Measurements from ENCODE around the gene BTBD1.

DNA sequence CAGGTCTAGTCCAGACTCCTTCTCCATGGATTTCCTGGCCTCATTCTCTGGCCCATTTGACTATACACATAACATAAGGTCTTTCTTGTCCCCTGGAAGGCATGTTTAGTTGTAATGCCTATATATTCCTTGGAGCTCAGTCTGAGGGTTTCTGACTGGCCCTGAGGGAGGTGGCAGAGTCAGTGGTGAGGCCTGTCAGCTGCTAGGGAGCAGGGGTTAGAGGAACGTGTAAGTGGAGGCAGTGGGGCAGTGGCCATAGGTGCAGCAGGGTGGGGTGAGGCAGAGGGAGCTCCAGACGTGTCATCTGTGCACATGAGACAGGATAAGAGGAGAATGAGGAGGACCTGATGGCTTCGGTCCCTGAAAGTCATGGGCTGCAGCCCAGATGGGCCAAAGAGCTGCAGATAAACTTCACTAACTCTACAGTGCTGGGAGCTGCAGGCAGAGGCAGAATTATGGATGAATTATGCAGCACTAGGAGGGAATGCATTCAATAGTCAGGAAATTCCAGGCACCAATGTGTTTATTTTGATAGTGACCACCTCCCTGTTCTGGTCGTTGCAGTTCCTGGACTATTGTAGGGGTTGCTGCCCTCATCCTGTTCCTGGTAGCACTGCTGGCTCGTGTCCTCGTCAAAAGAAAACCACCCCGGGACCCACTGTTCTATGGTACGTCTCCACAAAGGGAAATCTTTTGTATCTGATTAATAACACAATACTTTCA lies 45.3 kb upstream of the BTBD1 start:
- TF ChIP-seq POLR2A (IDR thresholded peaks at IDR 0.05) (no peak), EP300 (IDR thresholded peaks at IDR 0.05) (no peak)
- TF ChIP-seq, protein P1, sequence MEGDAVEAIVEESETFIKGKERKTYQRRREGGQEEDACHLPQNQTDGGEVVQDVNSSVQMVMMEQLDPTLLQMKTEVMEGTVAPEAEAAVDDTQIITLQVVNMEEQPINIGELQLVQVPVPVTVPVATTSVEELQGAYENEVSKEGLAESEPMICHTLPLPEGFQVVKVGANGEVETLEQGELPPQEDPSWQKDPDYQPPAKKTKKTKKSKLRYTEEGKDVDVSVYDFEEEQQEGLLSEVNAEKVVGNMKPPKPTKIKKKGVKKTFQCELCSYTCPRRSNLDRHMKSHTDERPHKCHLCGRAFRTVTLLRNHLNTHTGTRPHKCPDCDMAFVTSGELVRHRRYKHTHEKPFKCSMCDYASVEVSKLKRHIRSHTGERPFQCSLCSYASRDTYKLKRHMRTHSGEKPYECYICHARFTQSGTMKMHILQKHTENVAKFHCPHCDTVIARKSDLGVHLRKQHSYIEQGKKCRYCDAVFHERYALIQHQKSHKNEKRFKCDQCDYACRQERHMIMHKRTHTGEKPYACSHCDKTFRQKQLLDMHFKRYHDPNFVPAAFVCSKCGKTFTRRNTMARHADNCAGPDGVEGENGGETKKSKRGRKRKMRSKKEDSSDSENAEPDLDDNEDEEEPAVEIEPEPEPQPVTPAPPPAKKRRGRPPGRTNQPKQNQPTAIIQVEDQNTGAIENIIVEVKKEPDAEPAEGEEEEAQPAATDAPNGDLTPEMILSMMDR (IDR thresholded peaks at IDR 0.05), result no peak
